NCI-H774 (cell line): ENCODE results near the gene ADD1.
"Not testable (repeated sequence)": the region's sequence is repeated elsewhere in the genome, so short reads cannot be mapped to it uniquely, and the experiment has no call there.

Experiments used
- DNase-seq: peaks from one replicate; lab custom pipeline; 2025; lab: John Stamatoyannopoulos, UW

Gene ADD1

GRCh38 chr4:2922453-2923101 lies 78.9 kb downstream of the ADD1 start:
- not testable (repeated sequence) for DNase-seq

GRCh38 chr4:2923141-2923551 lies 79.5 kb downstream of the ADD1 start:
- DNase-seq = no peak

- no peak for DNase-seq
Measured at GRCh38 chr4:2923668-2924173, 80.1 kb downstream of the ADD1 start.

GRCh38 chr4:2924286-2924685 lies 80.6 kb downstream of the ADD1 start:
- no peak for DNase-seq

- DNase-seq = no peak
Measured at GRCh38 chr4:2924765-2925301, 81.2 kb downstream of the ADD1 start.

GRCh38 chr4:2925496-2925895 lies 81.9 kb downstream of the ADD1 start:
- DNase-seq = no peak

GRCh38 chr4:2925931-2926860 lies 82.6 kb downstream of the ADD1 start:
- no peak for DNase-seq

- no peak for DNase-seq
Measured at GRCh38 chr4:2927016-2927695, 83.5 kb downstream of the ADD1 start.

GRCh38 chr4:2927696-2928075 lies 84.0 kb downstream of the ADD1 start:
- no peak for DNase-seq

GRCh38 chr4:2928242-2929176 lies 84.9 kb downstream of the ADD1 start:
- DNase-seq = no peak

GRCh38 chr4:2929469-2929868 lies 85.8 kb downstream of the ADD1 start:
- no peak for DNase-seq

GRCh38 chr4:2930135-2930757 lies 86.6 kb downstream of the ADD1 start:
- no peak for DNase-seq

- DNase-seq = no peak
Measured at GRCh38 chr4:2930758-2931511, 87.3 kb downstream of the ADD1 start.

- no peak for DNase-seq
Measured at GRCh38 chr4:2931512-2932301, 88.1 kb downstream of the ADD1 start.

GRCh38 chr4:2932321-2932950 lies 88.8 kb downstream of the ADD1 start:
- DNase-seq = no peak

GRCh38 chr4:2932951-2933565 lies 89.4 kb downstream of the ADD1 start:
- DNase-seq = no peak

GRCh38 chr4:2933566-2934076 lies 90.0 kb downstream of the ADD1 start:
- DNase-seq = no peak
